Thyroid gland (tissue), 4 donors: ENCODE measurements around the gene SCN1A.

ENCODE experiments used
- CTCF ChIP-seq, 6 experiments: fragments of 200-600 bp in 3 of 6; fragments of 450-650 bp in 3 of 6; sonication (generic) in 3 of 6; IDR thresholded peaks; one replicate each; pipeline ENCODE4 v1.5.1; 2016 to 2019; ENCODE audit warnings: antibody characterized with exemption in 6 of 6, mild to moderate bottlenecking in 2 of 6, inconsistent platforms in 1 of 6, moderate library complexity in 1 of 6
- POLR2A ChIP-seq, 2 donors: fragments of 450-650 bp; IDR thresholded peaks; one replicate each; pipeline ENCODE4 v1.6.1; 2017; ENCODE audit warnings: antibody characterized with exemption in 2 of 2, mild to moderate bottlenecking in 2 of 2, moderate library complexity in 1 of 2

DNA sequence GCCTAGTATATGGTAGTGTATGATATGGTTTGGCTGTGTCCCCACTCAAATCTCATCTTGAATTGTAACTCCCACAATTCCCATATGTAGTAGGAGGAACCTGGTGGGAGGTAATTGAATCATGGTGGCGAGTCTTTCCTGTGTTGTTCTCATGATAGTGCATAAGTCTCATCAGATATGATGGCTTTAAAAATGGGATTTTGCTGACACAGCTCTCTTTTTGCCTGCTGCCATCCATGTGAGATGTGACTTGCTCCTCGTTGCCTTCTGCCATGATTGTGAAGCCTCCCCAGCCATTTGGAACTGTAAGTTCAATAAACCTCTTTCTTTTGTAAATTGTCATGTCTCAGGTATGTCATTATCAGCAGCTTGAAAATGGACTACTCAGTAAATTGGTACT is 9.5 kb upstream of the SCN1A start:
- no peak for TF ChIP-seq CTCF (IDR thresholded peaks at IDR 0.05)
- TF ChIP-seq POLR2A (IDR thresholded peaks at IDR 0.05) = no peak
